Panc1 (cell line): ENCODE data around the gene RSAD2.

Source experiments
- CTCF ChIP-seq: fragments of 450-650 bp; IDR thresholded peaks from 2 replicates; pipeline ENCODE4 v1.5.1; 2017; ENCODE audit warnings: mild to moderate bottlenecking
- POLR2AphosphoS5 ChIP-seq: IDR thresholded peaks from 2 replicates; pipeline ENCODE4 v1.6.1; 2012; ENCODE audit warnings: mild to moderate bottlenecking, low read depth, low read length, moderate library complexity
- REST ChIP-seq, 2 experiments: IDR thresholded peaks; 2 replicates each; pipeline ENCODE4 v1.6.1; 2011 to 2012; ENCODE audit warnings: low read depth in 2 of 2, control low read depth in 1 of 2, low read length in 1 of 2, mild to moderate bottlenecking in 1 of 2, moderate library complexity in 1 of 2; ENCODE audit not compliant: insufficient read depth in 1 of 2
- SIN3A ChIP-seq: IDR thresholded peaks from 2 replicates; pipeline ENCODE4 v1.6.1; 2012; ENCODE audit warnings: low read depth, mild to moderate bottlenecking, low read length, moderate library complexity, borderline replicate concordance; ENCODE audit not compliant: insufficient read depth

GRCh38 chr2:6865346-6866274 lies 12.0 kb upstream of the RSAD2 start, which contains the start of gene CMPK2:
- TF ChIP-seq POLR2AphosphoS5, result no peak
- peak; percentile 43 for TF ChIP-seq CTCF
- no peak for TF ChIP-seq SIN3A
- no peak for TF ChIP-seq REST (IDR thresholded peaks at IDR 0.05; ENCODE audit: insufficient read depth in 1 of 2, low read depth in 2 of 2, low read length in 1 of 2)
